Pancreas (tissue), 10 donors: ENCODE results near the gene AMZ1. TPM values are rescaled to one million over a fixed set of nuclear protein-coding genes. Genes with fewer than 3 reads are reported as not detected.

Source experiments
- ATAC-seq, 4 donors: fragments of 200-7000 bp; cut with Tn5 transposase; one replicate each; pipeline versions ENCODE4 v1.8.0 to v1.9.1; 2020; ENCODE audit warnings: mild to moderate bottlenecking in 4 of 4, moderate library complexity in 4 of 4
- DNase-seq, 6 donors: peaks; one replicate each; pipeline ENCODE4 v3.0.0-alpha.2; 2020
- FAIRE-seq: peaks from 2 replicates; lab custom pipeline; 2012; peaks lifted over from hg19 to GRCh38; lab: Jason Lieb, UNC
- H3K27ac ChIP-seq, 4 donors: fragments of 200-600 bp; sonication (generic); 1 replicate in 3 of 4; 2 replicates in 1 of 4; pipeline versions ENCODE4 v1.5.0 to v1.8.0; 2020
- H3K27me3 ChIP-seq, 4 donors: fragments of 200-600 bp; one replicate each; pipeline ENCODE4 v1.8.0; 2021
- H3K36me3 ChIP-seq, 3 donors: fragments of 200-600 bp; sonication (generic) in 1 of 3; one replicate each; pipeline versions ENCODE4 v1.5.0 to v1.8.0; 2020 to 2021
- H3K4me1 ChIP-seq, 3 donors: fragments of 200-600 bp; one replicate each; pipeline ENCODE4 v1.8.0; 2021
- H3K4me3 ChIP-seq, 4 donors: fragments of 200-600 bp; sonication (generic) in 2 of 4; one replicate each; pipeline versions ENCODE4 v1.5.0 to v1.8.0; 2020 to 2021
- H3K9me3 ChIP-seq, 4 donors: fragments of 200-600 bp; one replicate each; pipeline ENCODE4 v1.8.0; 2021
- CTCF ChIP-seq, 4 donors: fragments of 200-600 bp; sonication (generic) in 3 of 4; IDR thresholded peaks; one replicate each; pipeline versions ENCODE4 v1.5.0 to v1.8.0; 2021; ENCODE audit warnings: antibody characterized with exemption in 4 of 4
- WGBS, 2 donors: extraction: QIAGEN DNeasy Blood & Tissue Kit; methylation state at CpG; one replicate each; pipeline ENCODE4 v1.1.7; 2013; 5-methylcytosine and 5-hydroxymethylcytosine counted together
- intact Hi-C, 3 donors: fragments of 100-400 bp; cut with DNase I; formaldehyde crosslinking; loops; one replicate each; pipeline versions ENCODE4 v1.11.1 to v1.14.2; 2022
- polyA plus RNA-seq, 2 donors: library from polyadenylated mRNA; stranded (reverse); fragments of 200-250 nt; gene quantifications; one replicate each; pipeline ENCODE4 v1.2.3, GENCODE V29; 2013
- total RNA-seq, 6 donors: library from RNA; stranded (reverse); fragmentation: NEBNext Ultra II Directional in 4 of 6; extraction: Animal tissue kit (Norgen Biotek cat#: 25700) in 4 of 6; gene quantifications; one replicate each; pipeline versions ENCODE4 v1.2.1 to v1.2.4, GENCODE V29; 2021 to 2023
- donor health status: healthy with polysubstance abuse.
- donor health status: DM: no; HTN: no; CAD: no; lungs with moderate emphysema.
- donor health status: DM: no; HTN: no; CAD: no.
- donor health status: control.
- donor health status: control.
- donor health status: Bipolar disorder and iron deficiency.
- donor health status: DM: yes; HTN: yes; CAD: no.
- donor health status: DM: no; HTN: no; CAD: no.
- donor health status: DM: no; HTN: no; CAD: no.
- donor health status: DM: yes; HTN: yes; CAD: no.

The AMZ1 gene
- total and polyA plus RNA-seq, 8 donors = 0.04 to 0.19 (median 0.05) TPM; not detected in 5

GRCh38 chr7:2659556-2660358 lies 28.2 kb upstream of the AMZ1 start:
- Histone ChIP-seq H3K9me3 (no peaks in the 10 kb centered on the region), H3K4me1 (no peaks in the 10 kb centered on the region), H3K4me3 (no peak overlapping the region), H3K27ac (no peak overlapping the region), H3K36me3 (no peaks in the 10 kb centered on the region), H3K27me3 (no peaks in the 10 kb centered on the region)
- FAIRE-seq (no peak), ATAC-seq (no peak), DNase-seq (peak in 1 of 6 donors; percentile 68)
- TF ChIP-seq CTCF (IDR thresholded peaks at IDR 0.05) = no peak
- intact Hi-C loops = loop anchor here in 1 of 3 donors (10.0 kb wide), 1 partner anchor 175 kb away; no protein-coding TSS in a partner anchor
- WGBS, 2 donors = 92 to 93% methylated on average over 35 to 36 of the region's 36 CpGs

DNA sequence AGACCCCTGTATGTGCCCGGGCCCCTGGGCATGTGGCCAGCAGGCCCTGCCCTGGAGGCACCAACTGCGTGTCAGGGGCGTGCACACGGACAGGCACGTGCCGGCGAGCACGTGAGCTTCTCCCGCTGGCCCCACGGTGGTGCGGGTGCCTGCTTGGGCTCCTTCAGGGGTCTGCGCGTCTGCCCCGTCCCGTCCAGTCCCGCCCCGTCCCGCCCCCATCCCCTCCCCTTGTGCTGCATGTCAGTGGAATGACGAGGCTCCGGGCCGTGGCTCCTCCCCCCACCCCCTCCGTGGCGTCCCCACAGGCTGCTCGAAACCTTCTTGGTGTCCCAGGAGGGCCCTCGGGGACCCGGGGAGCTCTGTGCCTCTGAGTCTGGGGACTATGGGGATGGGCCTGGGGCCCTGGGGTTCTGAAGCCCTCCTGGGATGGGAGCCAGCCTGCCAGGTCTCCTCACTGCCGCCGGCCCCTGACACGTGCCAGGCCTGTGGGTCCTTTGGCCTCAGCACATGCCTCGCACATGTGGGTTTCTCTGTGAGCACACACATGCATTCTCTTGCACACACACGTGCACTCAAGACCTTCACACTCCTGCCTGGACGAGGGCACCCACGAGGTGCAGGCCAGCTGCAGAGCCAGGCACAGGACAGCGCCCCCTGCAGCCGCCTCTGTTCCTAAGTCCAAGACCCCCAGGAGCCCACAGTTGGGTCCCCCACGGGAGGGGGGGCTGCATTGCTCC lies 27.5 kb upstream of the AMZ1 start:
- no peak for ATAC-seq
- intact Hi-C loops = loop anchor here in 1 of 3 donors (10.0 kb wide), 1 partner anchor 176 kb away; no protein-coding TSS in a partner anchor

DNA sequence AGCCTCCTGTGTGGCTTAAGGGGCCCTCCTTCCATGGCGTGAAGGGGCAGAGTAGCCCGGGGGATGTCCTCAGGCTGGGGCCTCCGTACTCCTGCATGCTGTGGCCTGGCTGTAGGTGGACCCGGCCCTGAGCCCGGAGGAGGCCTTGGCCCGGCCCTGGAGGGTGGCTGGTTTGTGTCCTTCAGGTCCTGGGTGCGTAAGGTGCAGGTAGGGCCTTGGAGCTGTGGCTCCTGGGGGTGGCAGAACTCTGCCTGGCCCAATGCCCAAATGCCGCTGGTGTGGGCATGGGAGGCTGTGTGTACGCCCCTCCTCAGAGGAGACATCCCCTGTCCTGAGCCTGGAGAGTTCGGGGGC lies 26.9 kb upstream of the AMZ1 start:
- 88 to 91% methylated on average over 7 to 10 of the region's 10 CpGs for WGBS, 2 donors
- DNase-seq = peak in 3 of 6 donors; percentile 15 to 66 (median 46)
- no peak for TF ChIP-seq CTCF (IDR thresholded peaks at IDR 0.05)
- no peak overlapping the region for H3K4me3 ChIP-seq
- no peak overlapping the region for H3K27ac ChIP-seq
- H3K9me3 ChIP-seq = no peaks in the 10 kb centered on the region
- ATAC-seq = no peak
- intact Hi-C loops = loop anchor here in 1 of 3 donors (10.0 kb wide), 1 partner anchor 176 kb away; no protein-coding TSS in a partner anchor
- FAIRE-seq = no peak
- H3K36me3 ChIP-seq = no peaks in the 10 kb centered on the region
- no peaks in the 10 kb centered on the region for H3K4me1 ChIP-seq
- no peaks in the 10 kb centered on the region for H3K27me3 ChIP-seq

More for the DNA sequence above, 27.5 kb upstream of the AMZ1 start:
- H3K36me3 ChIP-seq = no peaks in the 10 kb centered on the region
- H3K9me3 ChIP-seq = no peaks in the 10 kb centered on the region
- DNase-seq = peak in 3 of 6 donors; percentile 17 to 62 (median 19)
- no peak overlapping the region for H3K27ac ChIP-seq
- FAIRE-seq = no peak
- H3K4me1 ChIP-seq = no peaks in the 10 kb centered on the region
- 83 to 89% methylated on average over 29 to 36 of the region's 36 CpGs for WGBS, 2 donors
- no peaks in the 10 kb centered on the region for H3K27me3 ChIP-seq
- H3K4me3 ChIP-seq = no peak overlapping the region
- TF ChIP-seq CTCF (IDR thresholded peaks at IDR 0.05) = no peak

GRCh38 chr7:2661602-2662272 lies 26.3 kb upstream of the AMZ1 start:
- Histone ChIP-seq H3K27ac (no peak overlapping the region), H3K36me3 (no peaks in the 10 kb centered on the region), H3K4me3 (no peak overlapping the region), H3K27me3 (no peaks in the 10 kb centered on the region), H3K9me3 (no peaks in the 10 kb centered on the region), H3K4me1 (no peaks in the 10 kb centered on the region)
- no peak for TF ChIP-seq CTCF (IDR thresholded peaks at IDR 0.05)
- peak in 2 of 6 donors; percentile 29 to 70 for DNase-seq
- 91 to 92% methylated on average over 39 to 43 of the region's 43 CpGs for WGBS, 2 donors
- no peak for FAIRE-seq
- intact Hi-C loops = loop anchor here in 1 of 3 donors (10.0 kb wide), 1 partner anchor 177 kb away; no protein-coding TSS in a partner anchor
- ATAC-seq = no peak
